Measurements from ENCODE around the gene EIF5.

The EIF5 gene

DNA sequence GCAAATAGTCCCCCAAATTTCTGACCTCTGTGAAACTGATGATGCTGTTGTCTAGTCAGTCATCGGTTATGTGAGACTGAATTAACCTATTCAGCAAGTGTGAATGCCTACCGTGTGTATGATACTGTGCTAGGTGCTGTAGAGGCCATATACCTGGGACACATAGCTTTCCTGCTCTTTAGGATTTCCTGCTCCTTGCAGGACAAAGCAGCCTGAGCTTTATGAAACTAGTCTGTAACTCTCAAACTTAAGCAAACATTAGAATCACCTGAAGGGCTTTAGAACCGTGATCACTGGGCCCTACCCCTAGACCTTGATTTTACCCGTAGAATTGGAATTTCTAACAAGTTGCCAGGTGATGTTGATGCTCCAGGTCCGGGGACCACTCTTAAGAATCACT is 58.1 kb downstream of the EIF5 start:
- no peak for DNase-seq (ENCODE audit: low read depth in 3 of 3, low spot score in 1 of 3)

- no peak for DNase-seq (ENCODE audit: low read depth in 3 of 3, low spot score in 1 of 3)
These were observed 58.5 kb downstream of the EIF5 start for GRCh38 chr14:103392572-103392971.

- DNase-seq (ENCODE audit: low read depth in 3 of 3, low spot score in 1 of 3): no peak
These were observed 59.0 kb downstream of the EIF5 start for GRCh38 chr14:103393070-103393469.

GRCh38 chr14:103393676-103394626 is 59.9 kb downstream of the EIF5 start:
- DNase-seq (ENCODE audit: low read depth in 3 of 3, low spot score in 1 of 3): no peak
